Neural progenitor cell (in vitro differentiated cells): ENCODE measurements around the gene CYTH3. TPM values are rescaled to one million over a fixed set of nuclear protein-coding genes. Genes with fewer than 3 reads are reported as not detected.

Experiments used
- DNase-seq: peaks from one replicate; pipeline ENCODE4 v3.0.0-alpha.2; 2016; ENCODE audit warnings: low spot score
- H2AFZ ChIP-seq: fragments of 200-600 bp; sonication (generic); replicated peaks from 2 replicates; pipeline ENCODE4 v1.6.1; 2016; ENCODE audit warnings: antibody characterized with exemption
- H3F3A ChIP-seq: fragments of 200-600 bp; sonication (generic); 2 replicates; pipeline ENCODE4 v1.6.1; 2016; ENCODE audit warnings: antibody characterized with exemption, low read depth
- H3K27ac ChIP-seq: fragments of 200-600 bp; sonication (generic); 2 replicates; pipeline ENCODE4 v1.5.1; 2016; ENCODE audit warnings: mild to moderate bottlenecking
- H3K27me3 ChIP-seq: fragments of 200-600 bp; sonication (generic); 2 replicates; pipeline ENCODE4 v1.6.1; 2016; ENCODE audit warnings: mild to moderate bottlenecking, moderate library complexity
- H3K36me3 ChIP-seq: fragments of 200-600 bp; sonication (generic); 2 replicates; pipeline ENCODE4 v1.5.1; 2016
- H3K4me1 ChIP-seq: fragments of 200-600 bp; sonication (generic); 2 replicates; pipeline ENCODE4 v1.6.1; 2016; ENCODE audit warnings: mixed run types
- H3K4me2 ChIP-seq: fragments of 200-600 bp; sonication (generic); 2 replicates; pipeline ENCODE4 v1.6.1; 2016
- H3K4me3 ChIP-seq: fragments of 200-600 bp; sonication (generic); 2 replicates; pipeline ENCODE4 v1.5.1; 2016
- H3K79me2 ChIP-seq: fragments of 200-600 bp; sonication (generic); 2 replicates; pipeline ENCODE4 v1.6.1; 2016; ENCODE audit warnings: low read depth
- H3K9ac ChIP-seq: fragments of 200-600 bp; sonication (generic); 2 replicates; pipeline ENCODE4 v1.6.1; 2016
- H3K9me3 ChIP-seq: fragments of 200-600 bp; sonication (generic); 2 replicates; pipeline ENCODE4 v1.5.1; 2016; ENCODE audit warnings: low read depth
- H4K20me1 ChIP-seq: fragments of 200-600 bp; sonication (generic); 2 replicates; pipeline ENCODE4 v1.6.1; 2016; ENCODE audit warnings: low read depth
- H3K27ac Mint-ChIP-seq: 3 replicates; pipeline ENCODE4 v1.8.0; 2021; ENCODE audit warnings: mixed read lengths
- H3K27me3 Mint-ChIP-seq: 2 replicates; pipeline ENCODE4 v1.8.0; 2022; ENCODE audit warnings: low read depth, mild to moderate bottlenecking, inconsistent platforms, moderate library complexity, mixed read lengths; ENCODE audit not compliant: insufficient read depth
- H3K36me3 Mint-ChIP-seq: 3 replicates; pipeline ENCODE4 v1.8.0; 2021; ENCODE audit warnings: mixed read lengths
- H3K4me1 Mint-ChIP-seq: 3 replicates; pipeline ENCODE4 v1.8.0; 2021; ENCODE audit warnings: mixed read lengths
- H3K4me3 Mint-ChIP-seq: 3 replicates; pipeline ENCODE4 v1.8.0; 2021; ENCODE audit warnings: mild to moderate bottlenecking, moderate library complexity, mixed read lengths
- H3K9me3 Mint-ChIP-seq: 3 replicates; pipeline ENCODE4 v1.8.0; 2020; ENCODE audit warnings: mixed read lengths
- CTCF ChIP-seq: fragments of 200-600 bp; sonication (generic); IDR thresholded peaks from 2 replicates; pipeline ENCODE4 v1.5.1; 2017; ENCODE audit warnings: antibody characterized with exemption, mild to moderate bottlenecking
- EZH2 ChIP-seq: fragments of 200-600 bp; sonication (generic); IDR thresholded peaks from 2 replicates; pipeline ENCODE4 v1.6.1; 2017; ENCODE audit warnings: antibody characterized with exemption, mild to moderate bottlenecking, moderate library complexity
- EZH2phosphoT487 ChIP-seq: fragments of 200-600 bp; sonication (generic); IDR thresholded peaks from 2 replicates; pipeline ENCODE4 v1.6.1; 2017; ENCODE audit warnings: antibody characterized with exemption
- total RNA-seq: library from RNA; depleted of rRNA; stranded (reverse); fragments of >200 nt; gene quantifications from 2 replicates; pipeline ENCODE4 v1.2.3, GENCODE V29; 2015; ENCODE audit warnings: low replicate concordance

Gene CYTH3
- total RNA-seq, 1 donor from 2014 or later = 10.9 TPM

GRCh38 chr7:6172224-6172909 is 100.1 kb downstream of the CYTH3 start:
- Histone ChIP-seq H3F3A (peaks cover 3% of the 10 kb centered on the region), H3K9me3 (no peaks in the 10 kb centered on the region), H3K4me1 (peaks cover 12% of the 10 kb centered on the region), H3K9ac (no peak overlapping the region), H3K27me3 (no peaks in the 10 kb centered on the region), H2AFZ (no peak overlapping the region), H3K4me3 (no peak overlapping the region), H3K4me2 (peak overlapping the region; percentile 42), H4K20me1 (no peaks in the 10 kb centered on the region), H3K27ac (no peak overlapping the region), H3K36me3 (no peaks in the 10 kb centered on the region), H3K79me2 (no peaks in the 10 kb centered on the region)
- no peak overlapping the region for H3K4me3 Mint-ChIP-seq
- no peaks in the 10 kb centered on the region for H3K9me3 Mint-ChIP-seq
- no peak for DNase-seq
- TF ChIP-seq CTCF = no peak
- no peak for TF ChIP-seq EZH2phosphoT487
- no peak for TF ChIP-seq EZH2
- H3K36me3 Mint-ChIP-seq = peaks cover 15% of the 10 kb centered on the region
- peaks cover 2% of the 10 kb centered on the region for H3K27me3 Mint-ChIP-seq
- peaks cover 29% of the 10 kb centered on the region for H3K4me1 Mint-ChIP-seq
- H3K27ac Mint-ChIP-seq = peak overlapping the region; percentile 78

GRCh38 chr7:6171532-6172223 is 100.7 kb downstream of the CYTH3 start:
- H3K9me3 ChIP-seq = no peaks in the 10 kb centered on the region
- H3K9ac ChIP-seq = no peak overlapping the region
- peak; percentile 70 for DNase-seq
- H3K27ac ChIP-seq = no peak overlapping the region
- H3K4me3 ChIP-seq = no peak overlapping the region
- peak overlapping the region; percentile 42 for H3K4me2 ChIP-seq
- H3K36me3 ChIP-seq = no peaks in the 10 kb centered on the region
- H3K9me3 Mint-ChIP-seq = no peaks in the 10 kb centered on the region
- no peak overlapping the region for H3K4me3 Mint-ChIP-seq
- H3F3A ChIP-seq = peaks cover 3% of the 10 kb centered on the region
- H3K36me3 Mint-ChIP-seq = peaks cover 13% of the 10 kb centered on the region
- no peaks in the 10 kb centered on the region for H3K79me2 ChIP-seq
- peaks cover 36% of the 10 kb centered on the region for H3K4me1 Mint-ChIP-seq
- no peaks in the 10 kb centered on the region for H4K20me1 ChIP-seq
- peaks cover 2% of the 10 kb centered on the region for H3K27me3 Mint-ChIP-seq
- no peaks in the 10 kb centered on the region for H3K27me3 ChIP-seq
- no peak overlapping the region for H2AFZ ChIP-seq
- TF ChIP-seq EZH2 (no peak), CTCF (no peak), EZH2phosphoT487 (no peak)
- peaks cover 12% of the 10 kb centered on the region for H3K4me1 ChIP-seq
- H3K27ac Mint-ChIP-seq = peak overlapping the region; percentile 78

GRCh38 chr7:6170571-6171531 is 101.6 kb downstream of the CYTH3 start:
- Histone ChIP-seq H3K27ac (no peak overlapping the region), H3K4me1 (peaks cover 12% of the 10 kb centered on the region), H3K4me3 (no peak overlapping the region), H3K9me3 (no peaks in the 10 kb centered on the region), H3K27me3 (no peaks in the 10 kb centered on the region), H3K36me3 (no peaks in the 10 kb centered on the region), H2AFZ (no peak overlapping the region), H3K9ac (no peak overlapping the region), H3K79me2 (no peaks in the 10 kb centered on the region), H4K20me1 (no peaks in the 10 kb centered on the region), H3K4me2 (no peak overlapping the region), H3F3A (peaks cover 3% of the 10 kb centered on the region)
- peaks cover 40% of the 10 kb centered on the region for H3K4me1 Mint-ChIP-seq
- H3K27me3 Mint-ChIP-seq = peaks cover 2% of the 10 kb centered on the region
- no peak for DNase-seq
- H3K4me3 Mint-ChIP-seq = no peak overlapping the region
- no peaks in the 10 kb centered on the region for H3K9me3 Mint-ChIP-seq
- TF ChIP-seq EZH2phosphoT487 (no peak), EZH2 (no peak), CTCF (no peak)
- H3K36me3 Mint-ChIP-seq = peaks cover 11% of the 10 kb centered on the region
- no peak overlapping the region for H3K27ac Mint-ChIP-seq
